Calu3 (cell line): ENCODE data around the gene GMPPA. TPM values are rescaled to one million over a fixed set of nuclear protein-coding genes. Genes with fewer than 3 reads are reported as not detected.
A peak's percentile ranks its signal among the peaks of the same experiment; 100 is the strongest.

ENCODE experiments used
- BruUV-seq: library from RNA; stranded (reverse); fragments of 400-500 nt; replicated peaks from 2 replicates; lab custom pipeline; 2021; lab: Mats Ljungman, UMichigan
- CTCF ChIA-PET: fragments of 300-600 bp; sonication (Branson Sonifier 250); formaldehyde crosslinking; loops from one replicate; lab custom pipeline; 2022; ENCODE audit warnings: antibody characterized with exemption; lab: Charles Lee
- DNase-seq: peaks from one replicate; pipeline ENCODE4 v3.0.0; 2022
- H3K27ac Mint-ChIP-seq: one replicate; pipeline ENCODE4 v1.8.0; 2022; ENCODE audit warnings: mixed read lengths; ENCODE audit not compliant: unreplicated experiment
- H3K27me3 Mint-ChIP-seq: one replicate; pipeline ENCODE4 v1.8.0; 2022; ENCODE audit warnings: mixed read lengths; ENCODE audit not compliant: unreplicated experiment
- H3K36me3 Mint-ChIP-seq: one replicate; pipeline ENCODE4 v1.8.0; 2022; ENCODE audit warnings: mild to moderate bottlenecking, moderate library complexity, mixed read lengths; ENCODE audit not compliant: insufficient read depth, unreplicated experiment
- H3K4me1 Mint-ChIP-seq: one replicate; pipeline ENCODE4 v1.8.0; 2022; ENCODE audit warnings: mild to moderate bottlenecking, low read depth, mixed read lengths; ENCODE audit not compliant: unreplicated experiment
- H3K4me3 Mint-ChIP-seq: one replicate; pipeline ENCODE4 v1.8.0; 2022; ENCODE audit warnings: mild to moderate bottlenecking, low read depth, moderate library complexity, mixed read lengths; ENCODE audit not compliant: unreplicated experiment
- H3K9me3 Mint-ChIP-seq: one replicate; pipeline ENCODE4 v1.8.0; 2022; ENCODE audit warnings: low read depth, mixed read lengths; ENCODE audit not compliant: unreplicated experiment
- intact Hi-C: fragments of 100-400 bp; cut with micrococcal nuclease; formaldehyde crosslinking; loops from one replicate; pipeline ENCODE4 v1.10.0; 2022; ENCODE audit not compliant: unreplicated experiment
- total RNA-seq: library from RNA; stranded (reverse); gene quantifications from 2 replicates; pipeline ENCODE4 v1.2.3, GENCODE V29; 2022
- TF ChIP-seq, protein P1 (sequence below): fragments of 200-600 bp; IDR thresholded peaks from one replicate; pipeline ENCODE4 v1.8.0; 2022; ENCODE audit warnings: antibody characterized with exemption; ENCODE audit not compliant: unreplicated experiment

Gene GMPPA
- total RNA-seq, 1 experiment from 2014 or later: 53.0 TPM

- no peaks in the 10 kb centered on the region for H3K9me3 Mint-ChIP-seq
- no peak for DNase-seq
- TF ChIP-seq, protein P1, sequence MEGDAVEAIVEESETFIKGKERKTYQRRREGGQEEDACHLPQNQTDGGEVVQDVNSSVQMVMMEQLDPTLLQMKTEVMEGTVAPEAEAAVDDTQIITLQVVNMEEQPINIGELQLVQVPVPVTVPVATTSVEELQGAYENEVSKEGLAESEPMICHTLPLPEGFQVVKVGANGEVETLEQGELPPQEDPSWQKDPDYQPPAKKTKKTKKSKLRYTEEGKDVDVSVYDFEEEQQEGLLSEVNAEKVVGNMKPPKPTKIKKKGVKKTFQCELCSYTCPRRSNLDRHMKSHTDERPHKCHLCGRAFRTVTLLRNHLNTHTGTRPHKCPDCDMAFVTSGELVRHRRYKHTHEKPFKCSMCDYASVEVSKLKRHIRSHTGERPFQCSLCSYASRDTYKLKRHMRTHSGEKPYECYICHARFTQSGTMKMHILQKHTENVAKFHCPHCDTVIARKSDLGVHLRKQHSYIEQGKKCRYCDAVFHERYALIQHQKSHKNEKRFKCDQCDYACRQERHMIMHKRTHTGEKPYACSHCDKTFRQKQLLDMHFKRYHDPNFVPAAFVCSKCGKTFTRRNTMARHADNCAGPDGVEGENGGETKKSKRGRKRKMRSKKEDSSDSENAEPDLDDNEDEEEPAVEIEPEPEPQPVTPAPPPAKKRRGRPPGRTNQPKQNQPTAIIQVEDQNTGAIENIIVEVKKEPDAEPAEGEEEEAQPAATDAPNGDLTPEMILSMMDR: no peak
- no TSS peak for BruUV-seq
- peaks cover 25% of the 10 kb centered on the region for H3K4me1 Mint-ChIP-seq
- peak overlapping the region; percentile 79 for H3K4me3 Mint-ChIP-seq
- intact Hi-C loops: no loop called here
- peak overlapping the region; percentile 72 for H3K27ac Mint-ChIP-seq
- H3K36me3 Mint-ChIP-seq: peaks cover 38% of the 10 kb centered on the region
- peaks cover 52% of the 10 kb centered on the region for H3K27me3 Mint-ChIP-seq
- CTCF ChIA-PET: interaction anchor here (1.0 to 3.9 kb wide), 11 partner anchors 10 to 50 kb away, joined by 3 to 35 read pairs (median 8); partner anchors contain the start of gene GMPPA
Measured at GRCh38 chr2:219508971-219509779, 10.5 kb downstream of the GMPPA start.

DNA sequence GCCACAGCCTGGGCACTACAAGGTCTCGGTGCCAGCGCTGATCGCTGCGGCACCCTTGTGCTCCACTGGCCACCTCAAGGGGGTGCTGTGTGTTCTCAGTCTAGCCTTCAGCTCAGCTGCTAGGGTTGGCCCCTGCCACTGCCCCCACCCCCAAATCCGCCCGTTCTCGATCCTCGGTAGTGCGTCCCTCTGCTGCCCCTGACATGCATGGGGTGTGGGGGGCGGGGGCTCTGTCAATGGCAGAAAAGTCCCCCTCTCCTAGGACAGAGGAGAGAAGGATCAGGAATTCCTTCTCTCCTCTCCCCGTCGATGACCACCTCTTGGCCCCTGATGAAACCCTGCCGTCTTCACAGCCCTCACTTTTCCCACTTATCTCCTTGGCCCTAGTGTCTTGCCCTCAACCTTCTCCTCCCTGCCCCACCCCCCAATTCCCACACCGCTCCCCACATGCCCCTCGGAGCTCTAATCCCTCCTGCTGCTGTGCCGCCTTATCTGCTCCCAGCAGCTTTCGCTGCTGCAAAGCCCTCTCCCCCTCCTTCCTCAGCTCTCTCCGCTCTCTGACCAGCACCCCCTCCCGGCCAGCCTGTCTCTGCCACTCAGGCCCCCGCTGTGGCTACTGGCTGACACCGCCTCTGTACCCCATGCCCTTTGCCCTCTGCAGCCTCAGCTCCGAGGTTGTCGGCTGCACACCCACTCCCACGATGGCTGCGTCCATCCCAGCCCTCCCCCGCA is 11.3 kb downstream of the GMPPA start:
- CTCF ChIA-PET: interaction anchor here (0.6 to 3.9 kb wide), 15 partner anchors 10 to 122 kb away, joined by 3 to 35 read pairs (median 5); partner anchors contain the start of genes DNPEP and GMPPA
- H3K36me3 Mint-ChIP-seq: peaks cover 38% of the 10 kb centered on the region
- H3K4me3 Mint-ChIP-seq: peak overlapping the region; percentile 79
- peak; percentile 79 for DNase-seq
- H3K9me3 Mint-ChIP-seq: no peaks in the 10 kb centered on the region
- BruUV-seq: TSS peak; percentile 46
- peak overlapping the region; percentile 72 for H3K27ac Mint-ChIP-seq
- TF ChIP-seq, protein P1: peak; percentile 72
- intact Hi-C loops: no loop called here
- peaks cover 59% of the 10 kb centered on the region for H3K27me3 Mint-ChIP-seq
- H3K4me1 Mint-ChIP-seq: peaks cover 29% of the 10 kb centered on the region

DNA sequence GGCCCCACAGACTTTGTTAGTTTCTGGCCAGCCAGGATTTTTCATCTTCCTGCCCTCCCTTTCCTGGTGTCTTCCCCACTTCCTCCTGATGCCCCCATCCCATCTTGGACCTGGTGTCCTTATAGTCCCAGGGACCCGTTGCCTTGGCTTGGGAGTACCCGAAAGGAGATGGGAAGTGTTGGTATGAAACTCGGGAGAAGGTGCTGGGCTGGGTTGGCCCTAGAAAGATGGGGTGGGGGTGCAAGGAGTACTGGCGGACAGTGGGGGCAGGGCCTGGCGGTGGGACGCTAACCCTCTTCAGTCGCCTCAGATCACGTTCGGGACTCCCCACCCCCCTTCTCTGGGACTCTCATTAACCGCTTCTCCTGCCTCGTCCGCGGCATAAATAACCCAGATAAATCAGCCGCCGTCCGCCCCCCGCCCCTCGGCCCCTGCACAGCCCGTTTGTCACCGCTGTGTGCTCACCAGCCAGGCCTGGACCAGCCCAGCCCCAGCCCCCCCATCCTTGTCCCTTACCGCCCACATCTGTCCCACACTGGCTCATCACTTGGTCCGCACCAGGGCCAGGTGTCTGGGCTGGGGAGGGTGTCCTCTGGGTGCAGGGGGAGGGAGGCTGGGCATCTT is 11.9 kb downstream of the GMPPA start:
- Mint-ChIP-seq H3K36me3 (peaks cover 38% of the 10 kb centered on the region), H3K27ac (peak overlapping the region; percentile 72), H3K9me3 (no peaks in the 10 kb centered on the region), H3K4me1 (peaks cover 29% of the 10 kb centered on the region), H3K27me3 (peaks cover 66% of the 10 kb centered on the region), H3K4me3 (peak overlapping the region; percentile 79)
- TF ChIP-seq, protein P1: no peak
- intact Hi-C loops: no loop called here
- CTCF ChIA-PET: interaction anchor here (0.8 to 3.9 kb wide), 17 partner anchors 11 to 80 kb away, joined by 3 to 35 read pairs (median 5); partner anchors contain the start of genes CHPF, GMPPA and TMEM198
- DNase-seq: no peak
- no TSS peak for BruUV-seq
